AG09309 (cell line): ENCODE data around the gene SCP2D1.

Experiments used
- DNase-seq: peaks from one replicate; pipeline ENCODE4 v3.0.0-alpha.2; 2010; ENCODE audit warnings: low read depth
- H3K4me3 ChIP-seq: 2 replicates; pipeline ENCODE4 v1.5.1; 2011; ENCODE audit warnings: mild to moderate bottlenecking, low read depth, low read length, moderate library complexity; ENCODE audit not compliant: control insufficient read depth
- TF ChIP-seq, protein P1 (sequence below): IDR thresholded peaks from 2 replicates; pipeline ENCODE4 v1.5.1; 2011; ENCODE audit warnings: mild to moderate bottlenecking, low read depth, low read length, inconsistent platforms; ENCODE audit not compliant: insufficient read depth, control insufficient read depth; ENCODE audit errors: missing control alignments

SCP2D1 gene

GRCh38 chr20:18832546-18833200, 19.1 kb downstream of the SCP2D1 start:
- H3K4me3 ChIP-seq = no peak overlapping the region
- TF ChIP-seq, protein P1, sequence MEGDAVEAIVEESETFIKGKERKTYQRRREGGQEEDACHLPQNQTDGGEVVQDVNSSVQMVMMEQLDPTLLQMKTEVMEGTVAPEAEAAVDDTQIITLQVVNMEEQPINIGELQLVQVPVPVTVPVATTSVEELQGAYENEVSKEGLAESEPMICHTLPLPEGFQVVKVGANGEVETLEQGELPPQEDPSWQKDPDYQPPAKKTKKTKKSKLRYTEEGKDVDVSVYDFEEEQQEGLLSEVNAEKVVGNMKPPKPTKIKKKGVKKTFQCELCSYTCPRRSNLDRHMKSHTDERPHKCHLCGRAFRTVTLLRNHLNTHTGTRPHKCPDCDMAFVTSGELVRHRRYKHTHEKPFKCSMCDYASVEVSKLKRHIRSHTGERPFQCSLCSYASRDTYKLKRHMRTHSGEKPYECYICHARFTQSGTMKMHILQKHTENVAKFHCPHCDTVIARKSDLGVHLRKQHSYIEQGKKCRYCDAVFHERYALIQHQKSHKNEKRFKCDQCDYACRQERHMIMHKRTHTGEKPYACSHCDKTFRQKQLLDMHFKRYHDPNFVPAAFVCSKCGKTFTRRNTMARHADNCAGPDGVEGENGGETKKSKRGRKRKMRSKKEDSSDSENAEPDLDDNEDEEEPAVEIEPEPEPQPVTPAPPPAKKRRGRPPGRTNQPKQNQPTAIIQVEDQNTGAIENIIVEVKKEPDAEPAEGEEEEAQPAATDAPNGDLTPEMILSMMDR = no peak
- no peak for DNase-seq

- TF ChIP-seq, protein P1 = no peak
- H3K4me3 ChIP-seq = no peak overlapping the region
- DNase-seq = no peak
Observed at GRCh38 chr20:18835466-18836256, 22.1 kb downstream of the SCP2D1 start.

GRCh38 chr20:18837718-18838117, 24.1 kb downstream of the SCP2D1 start:
- TF ChIP-seq, protein P1 = no peak
- no peak for DNase-seq
- H3K4me3 ChIP-seq = no peak overlapping the region

DNA sequence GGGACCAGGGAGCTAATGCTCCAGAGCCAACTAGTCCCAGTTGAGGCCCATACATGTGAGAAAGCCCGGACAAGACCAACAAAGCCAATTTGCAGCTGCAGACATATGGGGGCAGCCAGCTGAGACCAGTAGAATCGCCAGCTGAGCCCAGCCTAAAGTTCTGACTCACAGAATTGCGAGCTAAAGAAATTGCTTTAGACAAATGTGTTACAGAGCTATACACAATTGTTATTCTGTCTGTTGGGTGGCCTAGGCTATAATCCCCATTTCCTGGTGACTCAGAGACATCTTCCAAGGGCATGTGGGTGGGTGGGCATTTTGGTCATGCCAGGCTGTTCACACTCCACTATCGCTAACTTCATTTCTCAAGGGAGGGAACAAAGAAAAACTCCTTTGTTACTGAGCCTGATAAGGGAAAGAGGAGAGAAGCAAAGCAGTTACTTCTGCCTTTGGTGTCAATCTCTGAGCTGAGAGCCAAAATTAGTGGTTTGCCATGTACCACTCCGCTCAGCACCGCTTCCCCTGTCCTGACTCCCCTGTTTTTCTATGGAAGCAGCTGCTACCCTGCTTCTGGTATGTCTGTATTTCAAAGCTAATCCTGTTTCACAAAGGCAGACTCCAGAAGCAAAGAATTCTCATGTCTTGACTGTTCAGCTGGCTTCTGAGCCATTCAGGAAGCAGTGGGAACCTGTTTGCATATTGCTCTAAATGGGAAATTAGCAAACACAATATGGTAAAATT, 26.1 kb downstream of the SCP2D1 start:
- TF ChIP-seq, protein P1 = no peak
- no peak for DNase-seq
- H3K4me3 ChIP-seq = no peak overlapping the region

DNA sequence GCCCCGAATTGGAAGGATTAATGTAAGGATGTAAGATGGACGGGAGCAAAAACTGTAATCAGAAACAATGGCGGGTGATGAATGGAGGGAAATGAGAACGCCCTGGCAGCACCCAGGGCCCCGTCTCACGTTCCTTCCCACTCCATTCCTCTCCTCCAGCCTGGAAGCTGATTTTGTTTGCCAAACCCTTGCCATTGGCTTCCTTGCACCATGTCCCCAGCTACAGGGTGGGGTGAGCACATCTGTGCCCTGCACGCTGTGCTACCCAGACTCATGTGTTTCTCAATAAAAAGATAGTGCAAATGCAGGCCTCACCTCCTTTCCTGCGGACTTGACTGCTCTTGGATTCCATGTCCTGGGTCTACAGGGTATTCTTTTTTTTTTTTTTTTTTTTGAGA, 26.7 kb downstream of the SCP2D1 start:
- no peak overlapping the region for H3K4me3 ChIP-seq
- TF ChIP-seq, protein P1 = no peak
- no peak for DNase-seq

GRCh38 chr20:18845017-18845416, 31.4 kb downstream of the SCP2D1 start:
- no peak overlapping the region for H3K4me3 ChIP-seq
- no peak for DNase-seq
- TF ChIP-seq, protein P1 = no peak
